GM23248 (cell line): ENCODE measurements around the gene MOBP. TPM values are rescaled to one million over a fixed set of nuclear protein-coding genes. Genes with fewer than 3 reads are reported as not detected.

Experiments used
- DNase-seq: peaks from one replicate; pipeline ENCODE4 v3.0.0-alpha.2; 2015
- H2AFZ ChIP-seq: fragments of 200-600 bp; sonication (generic); 2 replicates; pipeline ENCODE4 v1.6.1; 2016; ENCODE audit warnings: antibody characterized with exemption
- H3F3A ChIP-seq: fragments of 200-600 bp; sonication (generic); 2 replicates; pipeline ENCODE4 v1.6.1; 2016; ENCODE audit warnings: mild to moderate bottlenecking, antibody characterized with exemption, mixed run types; ENCODE audit not compliant: insufficient read depth
- H3K27ac ChIP-seq: fragments of 200-600 bp; sonication (generic); 2 replicates; pipeline ENCODE4 v1.5.1; 2016; ENCODE audit warnings: mild to moderate bottlenecking
- H3K27me3 ChIP-seq: fragments of 200-600 bp; sonication (generic); replicated peaks from 2 replicates; pipeline ENCODE4 v1.6.1; 2016; ENCODE audit warnings: mild to moderate bottlenecking; ENCODE audit not compliant: insufficient read depth
- H3K36me3 ChIP-seq: fragments of 200-600 bp; sonication (generic); 2 replicates; pipeline ENCODE4 v1.6.1; 2016; ENCODE audit warnings: low read depth, mild to moderate bottlenecking
- H3K4me1 ChIP-seq: fragments of 200-600 bp; sonication (generic); 2 replicates; pipeline ENCODE4 v1.6.1; 2016; ENCODE audit warnings: mild to moderate bottlenecking; ENCODE audit not compliant: insufficient read depth
- H3K4me2 ChIP-seq: fragments of 200-600 bp; sonication (generic); one replicate; pipeline ENCODE4 v1.6.1; 2016; ENCODE audit warnings: mild to moderate bottlenecking; ENCODE audit not compliant: unreplicated experiment
- H3K4me3 ChIP-seq: fragments of 200-600 bp; sonication (generic); 2 replicates; pipeline ENCODE4 v1.5.1; 2016; ENCODE audit warnings: mild to moderate bottlenecking
- H3K79me2 ChIP-seq: fragments of 200-600 bp; sonication (generic); 2 replicates; pipeline ENCODE4 v1.6.1; 2016; ENCODE audit warnings: mild to moderate bottlenecking; ENCODE audit not compliant: insufficient read depth
- H3K9ac ChIP-seq: fragments of 200-600 bp; sonication (generic); 2 replicates; pipeline ENCODE4 v1.6.1; 2016; ENCODE audit warnings: mild to moderate bottlenecking
- H3K9me2 ChIP-seq: fragments of 200-600 bp; sonication (generic); 2 replicates; pipeline ENCODE4 v1.6.1; 2016; ENCODE audit warnings: mixed run types, mild to moderate bottlenecking, moderate library complexity; ENCODE audit not compliant: insufficient read depth
- H3K9me3 ChIP-seq: fragments of 200-600 bp; sonication (generic); one replicate; pipeline ENCODE4 v1.6.1; 2017; ENCODE audit warnings: low read depth
- H4K20me1 ChIP-seq: fragments of 200-600 bp; sonication (generic); 2 replicates; pipeline ENCODE4 v1.6.0; 2016; ENCODE audit not compliant: insufficient read depth
- EZH2 ChIP-seq: fragments of 200-600 bp; sonication (generic); IDR thresholded peaks from 2 replicates; pipeline ENCODE4 v1.6.1; 2018; ENCODE audit warnings: antibody characterized with exemption, mild to moderate bottlenecking; ENCODE audit not compliant: insufficient read depth, poor library complexity, severe bottlenecking
- EZH2phosphoT487 ChIP-seq: fragments of 200-600 bp; sonication (generic); IDR thresholded peaks from 2 replicates; pipeline ENCODE4 v1.6.1; 2018; ENCODE audit warnings: antibody characterized with exemption, moderate library complexity, mild to moderate bottlenecking, low read depth; ENCODE audit not compliant: insufficient read depth
- WGBS, 2 experiments: methylation state at CpG; one replicate each; pipeline ENCODE4 v1.1.6; 2015 to 2017; ENCODE audit warnings: low lambda C conversion rate in 2 of 2, low coverage in 1 of 2; ENCODE audit errors: missing lambda C conversion rate in 2 of 2; 5-methylcytosine and 5-hydroxymethylcytosine counted together
- in situ Hi-C: fragments of 300-500 bp; cut with MboI; formaldehyde crosslinking; loops from 2 replicates; pipeline ENCODE4 v1.15.0; 2020
- polyA plus RNA-seq: library from polyadenylated mRNA; unstranded; fragments of >200 nt; fragmentation: Nextera tagmentation; extraction: Ambion mirVana; gene quantifications from 2 replicates; pipeline ENCODE4 v1.2.1, GENCODE V29; 2016
- total RNA-seq: library from RNA; depleted of rRNA; stranded (reverse); fragments of >200 nt; shearing (Covaris generic); gene quantifications from 2 replicates; pipeline ENCODE4 v1.2.3, GENCODE V29; 2014

The MOBP gene
- total and polyA plus RNA-seq, 2 experiments from 2014 or later: not detected

DNA sequence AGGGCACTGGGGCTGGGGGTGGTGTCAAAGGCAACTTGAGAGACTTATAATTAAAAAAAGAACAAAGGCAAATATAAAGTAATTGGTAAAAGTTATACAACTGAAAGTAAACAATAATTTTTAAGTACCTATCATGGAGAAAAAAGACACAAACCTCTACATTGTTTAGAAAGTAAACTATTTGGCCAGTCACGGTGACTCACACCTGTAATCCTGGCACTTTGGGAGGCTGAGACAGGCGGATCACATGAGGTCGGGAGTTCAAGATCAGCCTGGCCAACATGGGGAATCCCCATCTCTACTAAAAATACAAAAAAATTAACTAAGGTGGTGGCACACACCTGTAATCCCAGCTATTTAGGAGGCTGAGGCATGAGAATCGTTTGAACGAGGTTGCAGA, 35.1 kb upstream of the MOBP start:
- H3K9ac ChIP-seq: no peak overlapping the region
- no peaks in the 10 kb centered on the region for H4K20me1 ChIP-seq
- H3K36me3 ChIP-seq: no peaks in the 10 kb centered on the region
- H3K9me2 ChIP-seq: no peaks in the 10 kb centered on the region
- peaks cover 14% of the 10 kb centered on the region for H3K4me1 ChIP-seq
- no peak for TF ChIP-seq EZH2
- no peak for TF ChIP-seq EZH2phosphoT487
- H3K9me3 ChIP-seq: no peaks in the 10 kb centered on the region
- in situ Hi-C loops: no loop called here
- H3K4me2 ChIP-seq: no peak overlapping the region
- H3K27me3 ChIP-seq: no peaks in the 10 kb centered on the region
- H2AFZ ChIP-seq: no peak overlapping the region
- no peak for DNase-seq
- no peak overlapping the region for H3K4me3 ChIP-seq
- no peak overlapping the region for H3K27ac ChIP-seq
- H3F3A ChIP-seq: no peaks in the 10 kb centered on the region
- H3K79me2 ChIP-seq: no peaks in the 10 kb centered on the region
- 90 to 91% methylated on average over 5 of the region's 5 CpGs for WGBS, 2 experiments

DNA sequence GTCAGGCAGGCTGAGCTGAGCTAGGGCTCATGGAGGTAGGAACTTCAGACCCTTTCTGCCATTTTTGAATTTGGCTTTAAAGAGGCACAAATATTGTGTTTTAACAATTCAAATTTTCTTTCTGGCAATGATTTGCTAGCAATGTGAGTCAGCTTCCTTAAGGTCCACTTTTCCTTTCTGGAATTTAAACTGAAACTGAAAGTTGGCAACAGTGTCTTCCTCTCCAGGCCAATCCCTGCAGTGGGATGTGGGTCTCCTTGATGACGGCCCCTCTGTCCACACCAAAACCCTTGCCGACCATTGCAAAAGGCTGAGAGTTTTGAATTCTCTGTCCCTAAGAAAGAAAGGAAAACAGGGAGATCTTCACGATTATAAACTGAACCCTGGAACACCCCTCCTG, 33.8 kb upstream of the MOBP start:
- peaks cover 14% of the 10 kb centered on the region for H3K4me1 ChIP-seq
- no peak overlapping the region for H3K4me3 ChIP-seq
- H3K27me3 ChIP-seq: no peaks in the 10 kb centered on the region
- 84 to 89% methylated on average over 3 of the region's 3 CpGs for WGBS, 2 experiments
- no peaks in the 10 kb centered on the region for H3K79me2 ChIP-seq
- H3K9me3 ChIP-seq: no peaks in the 10 kb centered on the region
- no peak overlapping the region for H3K27ac ChIP-seq
- H3F3A ChIP-seq: no peaks in the 10 kb centered on the region
- in situ Hi-C loops: no loop called here
- TF ChIP-seq EZH2phosphoT487: no peak
- no peak for TF ChIP-seq EZH2
- peak overlapping the region; percentile 79 for H2AFZ ChIP-seq
- no peak overlapping the region for H3K9ac ChIP-seq
- no peak overlapping the region for H3K4me2 ChIP-seq
- H3K36me3 ChIP-seq: no peaks in the 10 kb centered on the region
- no peaks in the 10 kb centered on the region for H3K9me2 ChIP-seq
- H4K20me1 ChIP-seq: no peaks in the 10 kb centered on the region
- peak; percentile 66 for DNase-seq

DNA sequence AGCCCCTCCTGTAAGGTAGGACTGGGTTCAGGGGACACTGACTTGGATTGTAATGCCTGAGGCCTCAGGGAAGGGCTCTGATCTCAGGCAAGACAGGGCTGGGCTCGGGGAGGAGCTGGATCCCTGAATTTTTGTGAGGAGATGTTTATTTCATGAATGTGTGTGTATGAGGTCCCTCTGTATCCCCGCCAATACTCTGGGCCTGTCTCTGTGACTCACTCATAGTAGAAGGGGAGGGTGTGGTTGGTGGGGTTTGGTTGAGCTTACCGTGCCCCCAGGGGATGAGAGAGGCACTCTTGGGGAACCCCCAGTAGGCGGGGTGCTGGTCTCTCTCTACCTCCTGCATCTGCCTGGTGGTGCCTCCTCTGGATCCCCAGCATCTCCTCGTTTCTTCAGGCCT, 32.9 kb upstream of the MOBP start:
- H3K27ac ChIP-seq: no peak overlapping the region; the same call in 1 of the 2 replicates
- DNase-seq: peak; percentile 64
- H3K4me3 ChIP-seq: no peak overlapping the region
- H3K9ac ChIP-seq: no peak overlapping the region
- WGBS, 2 experiments: 47 to 49% methylated on average over 4 to 5 of the region's 5 CpGs
- peak overlapping the region; percentile 79 for H2AFZ ChIP-seq
- in situ Hi-C loops: no loop called here
- no peak for TF ChIP-seq EZH2phosphoT487
- TF ChIP-seq EZH2: no peak
- H3K27me3 ChIP-seq: no peaks in the 10 kb centered on the region
- H3K36me3 ChIP-seq: no peaks in the 10 kb centered on the region
- H3K79me2 ChIP-seq: no peaks in the 10 kb centered on the region
- no peak overlapping the region for H3K4me2 ChIP-seq
- no peaks in the 10 kb centered on the region for H3K9me3 ChIP-seq
- no peaks in the 10 kb centered on the region for H4K20me1 ChIP-seq
- no peaks in the 10 kb centered on the region for H3K9me2 ChIP-seq
- peaks cover 14% of the 10 kb centered on the region for H3K4me1 ChIP-seq
- no peaks in the 10 kb centered on the region for H3F3A ChIP-seq

DNA sequence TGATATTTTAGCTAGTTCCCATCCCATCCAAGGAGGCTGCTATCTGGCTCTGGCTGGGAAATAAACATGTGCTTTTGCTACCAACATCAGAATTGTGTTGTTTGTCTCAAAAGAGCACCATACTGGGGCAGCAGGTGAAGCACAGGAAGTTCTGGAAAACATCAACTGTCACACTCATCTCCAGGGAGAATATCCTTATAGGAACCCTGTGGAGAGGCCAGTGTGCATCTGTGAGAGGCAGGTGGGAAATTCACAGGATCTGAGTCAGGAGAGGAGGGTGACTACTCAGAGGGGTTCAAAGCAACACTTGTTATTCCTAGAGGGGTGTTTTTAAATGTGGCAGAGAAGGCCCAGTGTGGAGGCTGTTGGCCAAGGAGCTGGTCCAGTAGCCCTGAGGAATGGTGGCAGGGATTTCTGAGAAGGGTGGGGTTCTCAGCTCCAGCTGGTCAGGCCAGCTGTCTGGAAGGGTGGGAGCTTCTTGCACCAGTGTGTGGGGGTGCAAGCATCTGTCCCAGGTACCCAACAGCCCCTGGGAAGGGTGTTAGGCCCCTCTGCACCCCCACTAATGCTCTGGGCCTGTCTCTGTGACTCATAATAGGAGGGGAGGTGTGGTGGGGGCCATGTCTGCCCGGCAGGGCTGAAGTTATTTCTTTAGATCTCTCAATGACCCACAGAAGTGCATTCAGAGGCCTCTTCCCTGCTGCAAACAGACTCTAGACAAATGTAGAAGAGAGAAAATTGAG, 32.3 kb upstream of the MOBP start:
- H3K27me3 ChIP-seq: no peaks in the 10 kb centered on the region
- no peak overlapping the region for H3K4me3 ChIP-seq
- peak overlapping the region; percentile 79; the same call in 1 of the 2 replicates for H2AFZ ChIP-seq
- no peaks in the 10 kb centered on the region for H3K9me3 ChIP-seq
- no peak overlapping the region for H3K9ac ChIP-seq
- H3K79me2 ChIP-seq: no peaks in the 10 kb centered on the region
- WGBS, 2 experiments: 17 to 19% methylated on average over 1 of the region's 1 CpG
- TF ChIP-seq EZH2 (no peak), EZH2phosphoT487 (no peak)
- peaks cover 14% of the 10 kb centered on the region for H3K4me1 ChIP-seq
- H3F3A ChIP-seq: no peaks in the 10 kb centered on the region
- in situ Hi-C loops: no loop called here
- no peaks in the 10 kb centered on the region for H3K36me3 ChIP-seq
- H3K9me2 ChIP-seq: no peaks in the 10 kb centered on the region
- no peak for DNase-seq
- no peak overlapping the region for H3K27ac ChIP-seq
- no peak overlapping the region for H3K4me2 ChIP-seq
- no peaks in the 10 kb centered on the region for H4K20me1 ChIP-seq
